GM23248 (cell line): ENCODE data around the gene KAT8.

Source experiments
- EZH2 ChIP-seq: fragments of 200-600 bp; sonication (generic); IDR thresholded peaks from 2 replicates; pipeline ENCODE4 v1.6.1; 2018; ENCODE audit warnings: antibody characterized with exemption, mild to moderate bottlenecking; ENCODE audit not compliant: insufficient read depth, poor library complexity, severe bottlenecking
- EZH2phosphoT487 ChIP-seq: fragments of 200-600 bp; sonication (generic); IDR thresholded peaks from 2 replicates; pipeline ENCODE4 v1.6.1; 2018; ENCODE audit warnings: antibody characterized with exemption, moderate library complexity, mild to moderate bottlenecking, low read depth; ENCODE audit not compliant: insufficient read depth

GRCh38 chr16:31080756-31081419, 36.6 kb upstream of the KAT8 start:
- TF ChIP-seq EZH2phosphoT487 (no peak), EZH2 (no peak)
